Measurements from ENCODE around the gene DAB2IP.

Gene DAB2IP

DNA sequence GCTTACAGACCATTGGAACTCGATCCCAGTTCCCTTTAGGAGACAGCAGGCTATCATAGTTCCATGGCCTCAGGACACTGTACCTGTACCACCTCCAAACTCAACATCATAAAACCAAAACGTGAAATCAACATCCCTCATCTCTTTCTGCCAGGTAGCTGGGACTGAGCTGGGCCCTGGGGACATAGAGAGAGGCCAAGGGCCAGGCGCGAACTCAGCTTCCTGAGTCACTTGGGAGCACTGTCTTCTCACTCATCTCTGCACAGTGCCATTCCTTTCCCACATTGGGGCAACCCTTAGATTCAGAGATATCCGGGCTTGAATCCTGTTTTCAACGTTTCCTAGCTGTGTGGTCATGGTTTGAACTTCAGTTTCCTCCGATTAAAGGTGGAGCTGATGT is 12.2 kb downstream of the DAB2IP start:
- DNase-seq (ENCODE audit: low read depth): no peak

DNA sequence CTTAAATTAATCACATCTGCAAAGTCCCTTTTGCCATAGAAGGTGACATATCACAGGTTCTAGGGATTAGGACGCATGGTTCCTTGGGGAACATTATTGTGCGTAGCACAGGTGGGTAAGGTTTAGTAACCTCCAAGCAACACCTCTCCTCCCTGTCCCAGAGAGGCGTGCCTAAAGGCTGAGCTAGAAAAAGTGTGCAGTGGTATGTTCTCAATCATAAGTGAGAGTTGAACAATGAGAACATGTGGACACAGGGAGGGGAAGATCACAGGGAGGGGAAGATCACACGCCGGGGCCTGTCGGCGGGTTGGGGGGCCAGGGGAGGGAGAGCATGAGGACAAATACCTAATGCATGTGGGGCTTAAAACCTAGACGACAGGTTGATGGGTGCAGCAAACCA is 14.9 kb downstream of the DAB2IP start:
- DNase-seq (ENCODE audit: low read depth): no peak

DNA sequence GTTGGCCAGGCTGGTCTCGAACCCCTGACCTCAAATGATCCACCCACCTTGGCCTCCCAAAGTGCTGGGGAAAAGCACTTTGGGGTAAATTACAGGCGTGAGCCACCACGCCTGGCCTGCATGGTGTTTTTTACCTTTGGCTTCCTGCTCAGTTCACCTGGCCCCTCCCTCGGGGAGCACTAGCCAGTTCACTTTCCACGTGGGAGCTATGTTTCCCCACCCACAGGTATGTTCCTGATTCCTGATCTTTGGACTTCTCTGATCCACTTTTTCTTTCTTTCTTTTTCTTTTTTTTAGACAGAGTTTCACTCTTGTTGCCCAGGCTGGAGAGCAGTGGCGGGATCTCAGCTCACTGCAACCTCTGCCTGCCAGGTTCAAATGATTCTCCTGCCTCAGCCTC is 15.8 kb downstream of the DAB2IP start:
- no peak for DNase-seq (ENCODE audit: low read depth)

DNA sequence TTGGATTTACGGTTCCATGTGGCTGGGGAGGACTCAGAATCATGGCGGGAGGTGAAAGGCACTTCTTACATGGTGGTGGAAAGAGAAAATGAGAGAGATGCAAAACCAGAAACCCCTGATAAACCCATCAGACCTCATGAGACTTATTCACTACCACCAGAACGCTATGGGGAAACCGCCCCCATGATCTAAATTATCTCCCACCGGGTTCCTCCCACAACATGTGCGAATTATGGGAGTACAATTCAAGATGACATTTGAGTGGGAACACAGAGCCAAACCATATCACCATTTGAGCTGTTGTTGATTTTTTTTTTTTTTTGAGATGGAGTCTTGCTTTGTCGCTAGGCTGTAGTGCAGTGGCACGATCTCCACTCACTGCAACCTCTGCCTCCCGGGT is 16.5 kb downstream of the DAB2IP start:
- no peak for DNase-seq (ENCODE audit: low read depth)

GRCh38 chr9:121670431-121670830 is 19.0 kb downstream of the DAB2IP start:
- DNase-seq (ENCODE audit: low read depth): no peak

DNA sequence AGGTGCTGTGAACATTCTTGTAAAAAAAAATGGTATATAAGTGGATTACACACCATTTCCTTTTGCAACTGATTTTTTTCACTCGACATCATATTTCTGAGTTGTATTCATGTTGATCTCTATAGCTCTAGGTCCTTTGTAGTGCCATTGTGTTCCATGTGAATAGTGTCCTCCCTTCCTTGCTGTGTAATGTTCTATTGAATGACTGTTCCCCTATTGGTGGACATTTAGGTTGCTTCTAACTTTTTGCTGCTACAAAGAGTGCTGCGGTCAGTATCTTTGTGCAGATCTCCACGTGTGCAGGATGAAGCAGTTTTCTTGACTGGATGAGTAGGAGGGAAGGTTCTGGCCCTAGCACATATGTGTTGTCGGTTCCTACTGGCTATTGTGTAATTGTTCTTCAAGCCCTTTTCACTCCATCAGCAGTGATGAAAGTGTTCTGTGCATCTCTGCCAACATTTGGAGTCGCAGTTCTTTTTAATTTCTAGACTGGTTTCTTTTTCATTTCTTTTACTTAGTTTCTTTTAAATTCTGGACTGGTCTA is 20.2 kb downstream of the DAB2IP start:
- no peak for DNase-seq (ENCODE audit: low read depth)

DNA sequence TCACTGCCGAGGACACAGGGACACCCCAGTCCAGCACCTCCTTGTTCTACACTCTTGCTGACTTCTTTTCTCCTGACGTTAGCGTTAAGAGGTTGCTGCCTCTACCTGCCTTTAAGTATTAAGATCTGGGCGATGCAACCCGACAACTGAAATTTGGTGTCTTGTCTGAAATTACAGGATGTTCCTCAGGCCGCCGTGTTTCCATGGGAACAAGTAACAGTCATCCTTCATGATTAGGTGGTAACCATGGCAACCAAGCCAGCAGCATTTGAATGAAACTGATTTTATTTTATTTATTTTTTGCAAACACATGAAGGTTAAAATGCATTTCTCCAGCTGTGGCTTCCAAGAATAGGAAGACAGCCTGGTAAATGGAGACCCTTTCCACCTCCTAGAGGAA is 20.8 kb downstream of the DAB2IP start:
- DNase-seq (ENCODE audit: low read depth): no peak

GRCh38 chr9:121672986-121673385 is 21.6 kb downstream of the DAB2IP start:
- DNase-seq (ENCODE audit: low read depth): no peak

DNA sequence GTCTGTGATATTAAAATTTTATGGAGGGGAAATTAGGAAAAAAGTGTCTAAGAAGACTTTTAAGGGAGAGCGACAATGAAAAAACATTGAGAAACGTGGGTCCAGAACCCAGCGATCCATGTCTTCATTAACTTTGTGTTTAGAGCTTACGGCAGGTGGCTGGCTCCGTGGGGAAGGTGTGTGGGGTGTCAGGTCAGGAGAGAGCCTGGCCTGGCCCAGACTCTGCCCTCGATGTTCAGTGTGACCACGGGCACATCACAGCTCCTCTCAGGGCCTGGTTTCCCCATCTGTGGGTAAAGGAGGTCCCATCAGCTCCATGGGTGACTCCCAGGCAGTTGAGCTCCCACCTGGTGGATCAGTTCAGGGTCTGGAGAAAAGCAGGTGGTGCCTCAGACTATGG is 22.1 kb downstream of the DAB2IP start:
- no peak for DNase-seq (ENCODE audit: low read depth)

GRCh38 chr9:121674017-121674416 is 22.6 kb downstream of the DAB2IP start:
- no peak for DNase-seq (ENCODE audit: low read depth)

- no peak for DNase-seq (ENCODE audit: low read depth)
Observed at GRCh38 chr9:121674952-121675351, 23.5 kb downstream of the DAB2IP start.

DNA sequence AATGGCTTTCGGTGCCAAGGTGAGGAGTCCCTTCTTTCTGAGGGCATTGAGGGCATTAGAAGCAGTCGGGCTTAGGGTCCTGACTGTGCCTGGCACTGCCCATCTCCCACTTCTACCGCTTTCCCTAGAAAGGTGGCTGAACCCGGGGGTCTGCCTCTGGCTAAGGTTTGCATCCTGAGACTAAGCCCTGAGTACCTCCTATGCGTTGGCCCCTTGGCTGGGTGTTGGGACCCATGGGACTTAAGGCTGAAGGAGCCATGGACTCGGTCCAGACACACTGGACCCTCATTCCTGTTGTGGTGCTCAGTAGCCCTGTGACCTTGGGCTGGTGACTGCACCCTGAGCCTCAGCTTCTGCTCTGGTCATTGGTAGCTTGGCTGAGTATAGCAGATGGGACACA is 23.9 kb downstream of the DAB2IP start:
- DNase-seq (ENCODE audit: low read depth): no peak

DNA sequence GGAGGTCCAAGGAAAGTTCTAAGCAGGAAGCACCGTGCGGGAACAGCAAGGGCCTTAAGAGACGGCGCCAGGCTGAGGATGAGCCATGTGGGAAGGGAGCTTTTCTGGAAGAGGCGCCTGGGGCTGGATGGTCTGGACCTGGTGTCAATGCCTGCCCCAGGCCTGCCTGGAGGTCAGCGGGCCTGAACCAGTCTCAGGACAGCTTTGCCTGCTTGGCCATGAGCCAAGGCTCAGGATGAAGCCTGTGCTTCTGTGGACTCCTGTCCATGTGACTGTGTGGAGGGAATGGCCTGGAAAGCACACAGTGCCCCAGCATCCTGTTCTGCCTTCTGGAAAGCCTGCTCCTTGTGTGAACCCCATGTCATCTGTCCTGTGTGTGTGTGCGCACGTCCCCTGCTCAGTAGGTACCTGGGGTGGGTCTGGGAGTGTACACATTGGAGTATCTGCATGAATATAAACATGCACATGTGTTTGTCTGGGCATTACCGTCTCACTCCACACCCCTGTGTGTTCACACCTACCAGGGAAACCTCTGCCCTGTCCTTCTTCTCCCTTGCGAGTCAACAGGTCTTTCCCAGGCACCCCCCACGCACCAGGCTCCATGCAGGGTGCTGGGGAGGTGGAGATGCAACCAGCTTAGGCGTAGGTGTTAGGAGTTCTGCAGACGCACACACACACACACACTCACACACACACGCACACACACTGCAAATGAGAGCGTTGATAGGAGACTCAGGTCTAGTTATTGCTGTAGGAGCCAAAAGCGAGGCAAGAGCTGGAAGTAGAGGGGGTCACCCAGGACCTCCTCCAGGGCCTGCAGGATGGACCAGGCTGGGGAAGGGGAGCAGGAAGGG is 24.8 kb downstream of the DAB2IP start:
- DNase-seq (ENCODE audit: low read depth): no peak

DNA sequence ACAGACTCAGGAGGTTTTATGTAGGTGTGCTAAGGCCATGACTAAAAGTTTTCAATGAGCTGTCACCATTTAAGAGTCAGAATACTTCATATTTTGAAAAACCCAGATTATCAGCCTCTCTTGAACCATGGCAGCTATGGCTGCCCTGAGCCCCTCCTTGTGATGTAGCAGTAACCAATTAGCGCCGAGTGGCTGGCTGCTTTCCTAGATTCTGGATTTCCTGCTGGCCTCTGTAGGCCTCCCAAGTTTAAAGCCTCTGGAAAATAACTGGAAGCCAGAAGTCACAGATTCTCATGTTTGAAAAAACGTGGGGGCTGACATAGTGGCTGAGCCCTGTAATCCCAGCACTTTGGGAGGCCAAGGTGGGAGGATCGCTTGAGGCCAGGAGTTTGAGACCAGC is 25.5 kb downstream of the DAB2IP start:
- no peak for DNase-seq (ENCODE audit: low read depth)

DNA sequence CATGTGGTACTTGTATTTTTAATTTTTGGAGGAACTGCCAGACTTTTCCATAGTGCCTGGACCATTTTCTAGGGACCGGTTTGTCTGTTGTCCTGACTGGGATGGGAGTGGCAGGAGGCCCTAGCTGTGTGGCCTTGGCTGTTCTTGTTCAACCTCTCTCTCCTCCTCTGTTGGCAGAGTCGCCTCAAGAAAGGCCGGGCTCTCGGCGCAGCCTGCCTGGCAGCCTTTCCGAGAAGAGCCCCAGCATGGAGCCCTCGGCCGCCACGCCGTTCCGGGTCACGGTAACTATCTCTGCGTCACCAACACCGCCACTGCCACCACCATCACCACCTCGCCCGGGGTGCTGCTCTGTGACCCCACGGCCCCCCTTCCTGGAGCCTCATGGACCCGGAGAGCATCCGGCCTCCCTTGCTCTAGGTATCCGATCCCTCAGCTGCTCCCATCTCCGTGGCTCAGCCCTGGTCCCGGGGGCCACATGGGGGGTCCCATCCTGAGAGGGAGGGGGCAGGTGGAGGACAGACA is 27.1 kb downstream of the DAB2IP start:
- DNase-seq (ENCODE audit: low read depth): no peak

DNA sequence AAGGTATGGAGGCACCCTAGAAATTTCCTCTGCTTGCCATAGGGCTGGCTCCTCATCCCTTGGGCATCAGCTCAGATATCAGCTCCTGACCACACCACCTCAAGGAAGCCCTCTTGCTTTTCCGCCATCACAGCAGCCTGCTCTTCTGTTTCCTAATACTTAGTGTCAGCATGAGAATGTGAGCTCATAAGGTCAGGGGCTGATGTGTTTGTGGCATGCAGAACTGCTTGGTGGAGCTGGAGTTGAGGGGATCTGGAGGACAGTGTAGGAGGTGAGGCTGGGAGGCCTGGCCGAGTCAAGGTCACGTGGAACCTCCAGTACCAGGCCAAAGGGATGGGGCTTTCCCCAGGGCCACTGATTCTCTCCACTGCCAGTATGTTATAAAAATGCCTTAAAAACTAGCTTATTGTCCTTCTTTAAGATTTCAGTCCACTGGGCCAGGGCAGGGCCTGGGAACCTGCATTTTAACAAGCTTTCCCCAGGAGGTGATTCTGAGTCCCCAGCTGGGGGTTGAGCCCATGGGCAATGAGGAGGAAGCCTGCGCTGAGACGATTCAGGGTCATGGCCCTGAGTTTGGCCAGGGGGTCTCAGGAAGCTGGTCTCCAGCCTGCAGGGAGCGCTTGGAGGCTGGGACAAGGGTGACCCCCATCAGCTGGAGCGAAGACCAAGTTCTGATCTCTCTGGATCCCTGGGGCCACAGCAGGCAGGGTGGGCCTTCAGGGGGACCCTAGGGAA is 28.6 kb downstream of the DAB2IP start:
- DNase-seq (ENCODE audit: low read depth): no peak

- no peak for DNase-seq (ENCODE audit: low read depth)
Observed at GRCh38 chr9:121681404-121681803, 30.0 kb downstream of the DAB2IP start.

- no peak for DNase-seq (ENCODE audit: low read depth)
Observed at GRCh38 chr9:121682201-121682600, 30.8 kb downstream of the DAB2IP start.

- no peak for DNase-seq (ENCODE audit: low read depth)
Observed at GRCh38 chr9:121682926-121683515, 31.6 kb downstream of the DAB2IP start.

- no peak for DNase-seq (ENCODE audit: low read depth)
Observed at GRCh38 chr9:121683652-121684051, 32.2 kb downstream of the DAB2IP start.

DNA sequence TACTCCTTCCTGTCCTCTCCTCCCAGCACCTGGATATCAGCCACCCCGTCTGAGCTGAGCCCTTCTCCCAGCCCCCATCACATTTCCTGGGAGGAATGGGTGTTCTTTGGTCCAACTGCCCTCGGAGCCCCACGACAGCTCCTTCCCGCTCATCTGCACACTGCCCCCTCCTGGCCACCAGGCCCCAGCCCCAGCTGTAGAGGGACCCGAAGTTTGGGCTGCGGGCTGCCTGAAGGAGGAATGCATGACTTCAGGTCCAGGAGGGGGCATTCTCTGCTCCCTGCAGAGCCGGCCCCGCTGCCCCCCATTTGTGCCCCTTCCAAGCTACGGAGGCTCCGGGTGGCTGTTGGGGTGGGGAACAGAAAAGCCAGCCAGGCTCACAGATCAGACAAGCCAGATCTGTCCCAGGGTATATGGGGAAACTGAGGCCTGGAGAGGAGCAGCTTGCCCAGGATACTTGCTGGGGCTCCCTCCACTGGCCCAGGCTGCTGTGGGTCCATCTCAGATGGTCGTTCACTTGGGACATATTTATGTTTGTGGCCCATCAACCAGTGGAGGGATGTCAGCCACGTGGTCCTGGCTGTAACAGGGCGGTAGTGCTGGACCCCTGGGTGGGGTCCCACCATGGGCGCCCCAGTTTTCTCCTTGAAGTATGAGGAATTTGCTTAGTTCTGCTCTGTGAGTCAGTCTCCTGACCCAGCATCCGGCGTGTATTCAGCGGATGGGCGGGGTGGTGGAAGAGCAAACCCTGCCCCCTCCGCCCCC is 33.1 kb downstream of the DAB2IP start:
- DNase-seq (ENCODE audit: low read depth): no peak

All from stimulated activated CD8-positive, alpha-beta memory T cell treated with anti-CD3 and anti-CD28 coated beads, Interleukin-12 subunit alpha, Interleukin-12 subunit beta, amount 100 ng/mL, for 1 hour (primary cell).